Spinal cord (tissue), 10 donors: Measurements from ENCODE around the gene SLC38A1. TPM values are rescaled to one million over a fixed set of nuclear protein-coding genes. Genes with fewer than 3 reads are reported as not detected.

Source experiments
- DNase-seq, 6 donors: peaks; one replicate each; pipeline versions ENCODE4 v3.0.0 to v3.0.0-alpha.2; 2013 to 2015; ENCODE audit warnings: low spot score in 6 of 6, low read depth in 4 of 6
- H3K27ac ChIP-seq: one replicate; pipeline ENCODE4 v1.5.1; 2013; ENCODE audit warnings: low read depth, low read length, control low read depth
- H3K27me3 ChIP-seq: one replicate; pipeline ENCODE4 v1.6.1; 2013; ENCODE audit warnings: low read length; ENCODE audit not compliant: control insufficient read depth, insufficient read depth
- H3K36me3 ChIP-seq: one replicate; pipeline ENCODE4 v1.6.1; 2013; ENCODE audit warnings: low read length; ENCODE audit not compliant: control insufficient read depth, insufficient read depth
- H3K4me1 ChIP-seq: one replicate; pipeline ENCODE4 v1.6.1; 2013; ENCODE audit warnings: low read length; ENCODE audit not compliant: control insufficient read depth, insufficient read depth
- H3K4me3 ChIP-seq: one replicate; pipeline ENCODE4 v1.5.1; 2013; ENCODE audit warnings: low read depth, low read length, control low read depth
- H3K9me3 ChIP-seq: one replicate; pipeline ENCODE4 v1.6.1; 2013; ENCODE audit warnings: low read length; ENCODE audit not compliant: control insufficient read depth, insufficient read depth
- WGBS: methylation state at CpG from one replicate; pipeline ENCODE4 v1.1.5; 2013; ENCODE audit warnings: missing lambda C conversion rate; ENCODE audit not compliant: insufficient coverage; 5-methylcytosine and 5-hydroxymethylcytosine counted together
- polyA plus RNA-seq, 2 donors: library from polyadenylated mRNA; unstranded; fragments of 120-200 nt; gene quantifications; one replicate each; pipeline ENCODE4 v1.2.1, GENCODE V29; 2013; ENCODE audit not compliant: insufficient read length in 2 of 2
- total RNA-seq, 2 donors: library from RNA; depleted of rRNA in 1 of 2; stranded (reverse); fragments of 120-200 nt in 1 of 2; fragments of >200 nt in 1 of 2; gene quantifications; one replicate each; pipeline versions ENCODE4 v1.2.3 to v1.2.4, GENCODE V29; 2013 to 2014
- donor health status: healthy.

SLC38A1 gene
- total and polyA plus RNA-seq, 4 donors, result 56.5 to 162 (median 74.4) TPM

GRCh38 chr12:46134852-46135251, 134.0 kb downstream of the SLC38A1 start:
- Histone ChIP-seq H3K27me3 (no peaks in the 10 kb centered on the region), H3K27ac (no peak overlapping the region), H3K36me3 (no peaks in the 10 kb centered on the region), H3K4me3 (no peak overlapping the region), H3K9me3 (no peaks in the 10 kb centered on the region), H3K4me1 (no peaks in the 10 kb centered on the region)
- DNase-seq, result no peak

- no peaks in the 10 kb centered on the region for H3K27me3 ChIP-seq
Observed at GRCh38 chr12:46134205-46134811, 134.5 kb downstream of the SLC38A1 start.

GRCh38 chr12:46133751-46134150, 135.1 kb downstream of the SLC38A1 start:
- WGBS, result 71% methylated on average over 1 of the region's 2 CpGs
- H3K9me3 ChIP-seq, result no peaks in the 10 kb centered on the region
- DNase-seq, result no peak

More at GRCh38 chr12:46134205-46134811, 134.5 kb downstream of the SLC38A1 start:
- Histone ChIP-seq H3K27ac (no peak overlapping the region), H3K4me1 (no peaks in the 10 kb centered on the region), H3K9me3 (no peaks in the 10 kb centered on the region), H3K36me3 (no peaks in the 10 kb centered on the region), H3K4me3 (no peak overlapping the region)
- no peak for DNase-seq
- WGBS, result no CpG with 5 or more reads among the region's 2 CpGs

More at GRCh38 chr12:46133751-46134150, 135.1 kb downstream of the SLC38A1 start:
- no peaks in the 10 kb centered on the region for H3K27me3 ChIP-seq
- H3K4me1 ChIP-seq, result no peaks in the 10 kb centered on the region
- no peaks in the 10 kb centered on the region for H3K36me3 ChIP-seq
- no peak overlapping the region for H3K4me3 ChIP-seq
- H3K27ac ChIP-seq, result no peak overlapping the region

Other genes starting within 250 kb of the SLC38A1 start
- gene SLC38A2, start 103.7 kb upstream of the SLC38A1 start, total RNA-seq, result 100 to 1,000 TPM; 287 to 292 TPM
- gene SLC38A2, start 103.7 kb upstream of the SLC38A1 start, polyA plus RNA-seq, result 100 to 1,000 TPM; 102 to 103 TPM